OCI-LY7 (cell line): ENCODE measurements around the gene PRELP.

Experiments used
- EZH2phosphoT487 ChIP-seq: fragments of 200-600 bp; sonication (generic); IDR thresholded peaks from 2 replicates; pipeline ENCODE4 v1.6.1; 2018; ENCODE audit warnings: low read depth, borderline replicate concordance, mild to moderate bottlenecking, mixed run types, antibody characterized with exemption, low read length, moderate library complexity, mixed read lengths
- TF ChIP-seq, protein P1 (sequence below): fragments of 200-600 bp; sonication (generic); conservative IDR thresholded peaks from 2 replicates; pipeline ENCODE4 v1.5.1; 2014; ENCODE audit warnings: mild to moderate bottlenecking, antibody characterized with exemption, low read length, moderate library complexity, mixed read lengths

DNA sequence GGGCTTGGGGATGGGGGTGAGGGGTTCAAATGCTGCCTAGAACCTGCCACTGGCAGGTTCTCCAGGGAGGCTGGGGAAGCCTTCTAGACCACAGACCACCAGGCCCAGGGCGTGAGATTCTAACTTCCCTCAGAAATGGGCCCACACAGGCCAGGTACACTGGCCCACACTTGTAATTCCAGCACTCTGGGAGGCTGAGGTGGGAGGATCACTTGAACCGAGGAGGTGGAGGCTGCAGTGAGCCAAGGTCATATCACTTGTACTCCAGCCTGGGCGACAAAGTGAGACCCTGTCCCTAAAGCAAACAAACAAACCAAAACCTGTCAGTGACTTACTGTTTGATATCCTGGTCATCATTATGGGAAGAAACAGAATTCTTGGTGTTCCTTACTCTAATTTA lies 50.1 kb downstream of the PRELP start:
- TF ChIP-seq, protein P1, sequence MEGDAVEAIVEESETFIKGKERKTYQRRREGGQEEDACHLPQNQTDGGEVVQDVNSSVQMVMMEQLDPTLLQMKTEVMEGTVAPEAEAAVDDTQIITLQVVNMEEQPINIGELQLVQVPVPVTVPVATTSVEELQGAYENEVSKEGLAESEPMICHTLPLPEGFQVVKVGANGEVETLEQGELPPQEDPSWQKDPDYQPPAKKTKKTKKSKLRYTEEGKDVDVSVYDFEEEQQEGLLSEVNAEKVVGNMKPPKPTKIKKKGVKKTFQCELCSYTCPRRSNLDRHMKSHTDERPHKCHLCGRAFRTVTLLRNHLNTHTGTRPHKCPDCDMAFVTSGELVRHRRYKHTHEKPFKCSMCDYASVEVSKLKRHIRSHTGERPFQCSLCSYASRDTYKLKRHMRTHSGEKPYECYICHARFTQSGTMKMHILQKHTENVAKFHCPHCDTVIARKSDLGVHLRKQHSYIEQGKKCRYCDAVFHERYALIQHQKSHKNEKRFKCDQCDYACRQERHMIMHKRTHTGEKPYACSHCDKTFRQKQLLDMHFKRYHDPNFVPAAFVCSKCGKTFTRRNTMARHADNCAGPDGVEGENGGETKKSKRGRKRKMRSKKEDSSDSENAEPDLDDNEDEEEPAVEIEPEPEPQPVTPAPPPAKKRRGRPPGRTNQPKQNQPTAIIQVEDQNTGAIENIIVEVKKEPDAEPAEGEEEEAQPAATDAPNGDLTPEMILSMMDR = no peak
- no peak for TF ChIP-seq EZH2phosphoT487
